Brain microvascular endothelial cell (primary cell): ENCODE data around the gene TDRD12.
"Not testable (repeated sequence)": the region's sequence is repeated elsewhere in the genome, so short reads cannot be mapped to it uniquely, and the experiment has no call there.

Source experiments
- DNase-seq: peaks from one replicate; pipeline ENCODE4 v3.0.0-alpha.2; 2020
- H3K27ac ChIP-seq: fragments of 250-450 bp; sonication (Bioruptor Pico); 2 replicates; pipeline ENCODE4 v1.5.1; 2020; ENCODE audit warnings: mild to moderate bottlenecking, moderate library complexity
- H3K27me3 ChIP-seq: fragments of 250-450 bp; sonication (Bioruptor Pico); replicated peaks from 2 replicates; pipeline ENCODE4 v1.5.1; 2020; ENCODE audit warnings: mild to moderate bottlenecking
- H3K36me3 ChIP-seq: fragments of 250-450 bp; sonication (Bioruptor Pico); replicated peaks from 2 replicates; pipeline ENCODE4 v1.5.1; 2020; ENCODE audit warnings: mild to moderate bottlenecking
- H3K4me3 ChIP-seq: 2 replicates; pipeline ENCODE4 v1.5.1; 2011; ENCODE audit warnings: low read depth, mild to moderate bottlenecking, control low read depth, low read length, moderate library complexity
- CTCF ChIP-seq: IDR thresholded peaks from 2 replicates; pipeline ENCODE4 v1.5.1; 2011; ENCODE audit warnings: low read depth, mild to moderate bottlenecking, moderate library complexity, low read length, control low read depth, inconsistent platforms; ENCODE audit errors: missing control alignments
- in situ Hi-C: cut with HindIII; loops from 2 replicates; pipeline ENCODE4 v1.10.0; 2017; ENCODE audit warnings: low sequenced_read_pairs, low pct_ligation_motif_present

Gene TDRD12

DNA sequence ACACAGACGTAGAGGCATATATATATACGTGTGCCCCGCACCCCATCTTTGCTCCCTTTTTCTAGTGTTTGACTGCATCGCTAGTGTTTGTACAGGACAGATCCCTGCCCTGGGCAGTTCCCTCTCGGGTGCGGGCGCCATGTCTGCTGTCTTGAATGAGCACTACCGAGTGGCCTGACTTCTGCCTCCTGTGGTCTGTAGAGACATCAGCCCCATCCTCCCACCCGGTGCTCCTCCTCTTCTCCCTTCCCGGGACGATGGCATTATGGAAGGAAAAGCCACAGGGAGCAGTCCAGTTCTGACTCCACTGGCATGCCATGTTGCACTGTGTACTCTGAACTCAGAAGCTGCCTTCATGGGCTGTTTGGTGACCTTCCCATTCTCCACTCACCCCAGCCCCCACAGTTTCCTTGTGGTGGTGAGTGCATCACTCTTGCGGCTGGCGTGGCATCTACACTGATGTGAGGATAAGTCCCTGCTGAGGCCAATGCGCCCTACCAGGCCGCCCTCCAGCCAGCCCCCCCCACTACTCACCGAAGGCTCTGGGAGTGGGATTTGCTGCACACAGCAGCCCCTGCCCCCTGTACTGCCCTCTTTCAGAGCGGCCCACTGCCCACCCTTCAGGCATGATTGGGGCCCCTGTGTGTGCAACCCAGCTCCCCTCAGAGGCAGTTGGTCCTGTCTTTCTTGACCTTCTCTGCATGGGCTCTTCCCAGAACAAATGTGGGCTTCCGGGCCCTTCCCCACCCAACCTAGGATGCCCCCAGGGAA, 25.2 kb downstream of the TDRD12 start:
- no peaks in the 10 kb centered on the region for H3K27me3 ChIP-seq
- TF ChIP-seq CTCF, result no peak

DNA sequence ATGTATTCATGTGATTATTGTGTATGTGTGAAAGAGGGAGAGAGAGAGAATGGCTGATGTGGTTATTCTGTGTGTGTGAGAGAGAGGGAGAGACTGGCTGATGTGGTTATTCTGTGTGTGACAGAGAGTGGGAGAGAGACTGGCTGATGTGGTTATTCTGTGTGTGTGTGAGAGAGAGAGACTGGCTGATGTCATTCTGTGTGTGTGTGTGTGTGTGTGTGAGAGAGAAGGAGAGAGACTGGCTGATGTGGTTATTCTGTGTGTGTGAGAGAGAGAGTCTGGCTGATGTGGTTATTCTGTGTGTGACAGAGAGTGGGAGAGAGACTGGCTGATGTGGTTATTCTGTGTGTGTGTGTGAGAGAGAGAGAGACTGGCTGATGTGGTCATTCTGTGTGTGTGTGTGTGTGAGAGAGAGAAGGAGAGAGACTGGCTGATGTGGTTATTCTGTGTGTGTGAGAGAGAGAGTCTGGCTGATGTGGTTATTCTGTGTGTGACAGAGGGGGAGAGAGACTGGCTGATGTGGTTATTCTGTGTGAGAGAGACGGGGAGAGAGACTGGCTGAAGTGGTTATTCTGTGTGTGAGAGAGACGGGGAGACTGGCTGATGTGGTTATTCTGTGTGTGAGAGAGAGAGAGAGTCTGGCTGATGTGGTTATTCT, 26.2 kb downstream of the TDRD12 start:
- H3K36me3 ChIP-seq, in situ Hi-C loops, H3K4me3 ChIP-seq, H3K27me3 ChIP-seq, H3K27ac ChIP-seq: not testable (repeated sequence)
- DNase-seq, result peak; percentile 1

More for the DNA sequence above, 25.2 kb downstream of the TDRD12 start:
- no peak overlapping the region for H3K27ac ChIP-seq
- DNase-seq, result no peak
- H3K4me3 ChIP-seq, result no peak overlapping the region
- H3K36me3 ChIP-seq, result no peaks in the 10 kb centered on the region
- in situ Hi-C loops, result no loop called here

DNA sequence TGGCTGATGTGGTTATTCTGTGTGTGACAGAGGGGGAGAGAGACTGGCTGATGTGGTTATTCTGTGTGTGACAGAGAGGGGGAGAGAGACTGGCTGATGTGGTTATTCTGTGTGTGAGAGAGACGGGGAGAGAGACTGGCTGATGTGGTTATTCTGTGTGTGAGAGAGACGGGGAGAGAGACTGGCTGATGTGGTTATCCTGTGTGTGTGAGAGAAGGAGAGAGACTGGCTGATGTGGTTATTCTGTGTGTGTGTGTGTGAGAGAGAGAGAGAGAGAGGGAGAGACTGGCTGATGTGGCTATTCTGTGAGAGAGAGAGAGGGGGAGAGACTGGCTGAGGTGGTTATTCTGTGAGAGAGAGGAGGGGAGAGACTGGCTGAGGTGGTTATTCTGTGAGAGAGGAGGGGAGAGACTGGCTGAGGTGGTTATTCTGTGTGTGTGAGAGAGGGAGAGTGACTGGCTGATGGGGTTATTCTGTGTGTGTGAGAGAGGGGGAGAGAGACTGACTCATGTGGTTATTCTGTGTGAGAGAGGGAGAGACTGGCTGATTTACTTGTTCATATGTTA, 27.1 kb downstream of the TDRD12 start:
- H3K4me3 ChIP-seq, H3K27ac ChIP-seq, H3K36me3 ChIP-seq, H3K27me3 ChIP-seq, in situ Hi-C loops: not testable (repeated sequence)
- DNase-seq, result peak; percentile 3

DNA sequence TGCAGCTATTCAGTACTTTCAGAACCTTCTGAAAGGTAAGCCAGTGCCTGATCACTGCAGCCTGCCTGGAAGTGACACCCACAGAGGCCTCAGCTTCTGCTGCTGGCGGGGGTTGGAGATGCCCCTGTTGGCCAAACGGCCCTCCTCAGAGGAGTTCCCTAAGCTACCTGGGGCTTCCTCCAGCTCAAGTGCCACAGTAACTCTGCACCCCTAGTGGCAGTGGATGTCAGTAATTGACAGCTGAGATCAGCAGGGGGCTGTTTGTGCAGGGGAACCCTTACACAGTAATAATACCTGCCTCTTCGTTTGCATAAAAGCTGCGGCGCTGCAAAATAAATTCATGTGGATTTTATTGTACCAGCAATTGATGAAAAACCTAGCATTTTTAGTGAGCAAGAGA, 28.9 kb downstream of the TDRD12 start:
- H3K4me3 ChIP-seq, result no peak overlapping the region
- TF ChIP-seq CTCF, result peak; percentile 45
- DNase-seq, result no peak
- no peak overlapping the region for H3K27ac ChIP-seq
- in situ Hi-C loops, result no loop called here
- H3K27me3 ChIP-seq, result no peaks in the 10 kb centered on the region
- no peaks in the 10 kb centered on the region for H3K36me3 ChIP-seq

- TF ChIP-seq CTCF, result no peak
- H3K27me3 ChIP-seq, result no peaks in the 10 kb centered on the region
- no peak overlapping the region for H3K27ac ChIP-seq
- no peak for DNase-seq
- H3K4me3 ChIP-seq, result no peak overlapping the region
- no peaks in the 10 kb centered on the region for H3K36me3 ChIP-seq
- in situ Hi-C loops, result no loop called here
These were observed 29.4 kb downstream of the TDRD12 start for GRCh38 chr19:32748948-32749347.

- no peaks in the 10 kb centered on the region for H3K27me3 ChIP-seq
- no peak overlapping the region for H3K4me3 ChIP-seq
- no peak overlapping the region for H3K27ac ChIP-seq
- no peak for DNase-seq
- H3K36me3 ChIP-seq, result no peaks in the 10 kb centered on the region
- no peak for TF ChIP-seq CTCF
- in situ Hi-C loops, result no loop called here
These were observed 29.8 kb downstream of the TDRD12 start for GRCh38 chr19:32749361-32749760.
